GM23248 (cell line): ENCODE results near the gene JMJD1C. TPM values are rescaled to one million over a fixed set of nuclear protein-coding genes. Genes with fewer than 3 reads are reported as not detected.

ENCODE experiments used
- DNase-seq: peaks from one replicate; pipeline ENCODE4 v3.0.0-alpha.2; 2015
- H2AFZ ChIP-seq: fragments of 200-600 bp; sonication (generic); 2 replicates; pipeline ENCODE4 v1.6.1; 2016; ENCODE audit warnings: antibody characterized with exemption
- H3F3A ChIP-seq: fragments of 200-600 bp; sonication (generic); 2 replicates; pipeline ENCODE4 v1.6.1; 2016; ENCODE audit warnings: mild to moderate bottlenecking, antibody characterized with exemption, mixed run types; ENCODE audit not compliant: insufficient read depth
- H3K27ac ChIP-seq: fragments of 200-600 bp; sonication (generic); 2 replicates; pipeline ENCODE4 v1.5.1; 2016; ENCODE audit warnings: mild to moderate bottlenecking
- H3K27me3 ChIP-seq: fragments of 200-600 bp; sonication (generic); replicated peaks from 2 replicates; pipeline ENCODE4 v1.6.1; 2016; ENCODE audit warnings: mild to moderate bottlenecking; ENCODE audit not compliant: insufficient read depth
- H3K36me3 ChIP-seq: fragments of 200-600 bp; sonication (generic); 2 replicates; pipeline ENCODE4 v1.6.1; 2016; ENCODE audit warnings: low read depth, mild to moderate bottlenecking
- H3K4me1 ChIP-seq: fragments of 200-600 bp; sonication (generic); 2 replicates; pipeline ENCODE4 v1.6.1; 2016; ENCODE audit warnings: mild to moderate bottlenecking; ENCODE audit not compliant: insufficient read depth
- H3K4me2 ChIP-seq: fragments of 200-600 bp; sonication (generic); one replicate; pipeline ENCODE4 v1.6.1; 2016; ENCODE audit warnings: mild to moderate bottlenecking; ENCODE audit not compliant: unreplicated experiment
- H3K4me3 ChIP-seq: fragments of 200-600 bp; sonication (generic); 2 replicates; pipeline ENCODE4 v1.5.1; 2016; ENCODE audit warnings: mild to moderate bottlenecking
- H3K79me2 ChIP-seq: fragments of 200-600 bp; sonication (generic); 2 replicates; pipeline ENCODE4 v1.6.1; 2016; ENCODE audit warnings: mild to moderate bottlenecking; ENCODE audit not compliant: insufficient read depth
- H3K9ac ChIP-seq: fragments of 200-600 bp; sonication (generic); 2 replicates; pipeline ENCODE4 v1.6.1; 2016; ENCODE audit warnings: mild to moderate bottlenecking
- H3K9me2 ChIP-seq: fragments of 200-600 bp; sonication (generic); 2 replicates; pipeline ENCODE4 v1.6.1; 2016; ENCODE audit warnings: mixed run types, mild to moderate bottlenecking, moderate library complexity; ENCODE audit not compliant: insufficient read depth
- H3K9me3 ChIP-seq: fragments of 200-600 bp; sonication (generic); one replicate; pipeline ENCODE4 v1.6.1; 2017; ENCODE audit warnings: low read depth
- H4K20me1 ChIP-seq: fragments of 200-600 bp; sonication (generic); 2 replicates; pipeline ENCODE4 v1.6.0; 2016; ENCODE audit not compliant: insufficient read depth
- EZH2 ChIP-seq: fragments of 200-600 bp; sonication (generic); IDR thresholded peaks from 2 replicates; pipeline ENCODE4 v1.6.1; 2018; ENCODE audit warnings: antibody characterized with exemption, mild to moderate bottlenecking; ENCODE audit not compliant: insufficient read depth, poor library complexity, severe bottlenecking
- EZH2phosphoT487 ChIP-seq: fragments of 200-600 bp; sonication (generic); IDR thresholded peaks from 2 replicates; pipeline ENCODE4 v1.6.1; 2018; ENCODE audit warnings: antibody characterized with exemption, moderate library complexity, mild to moderate bottlenecking, low read depth; ENCODE audit not compliant: insufficient read depth
- in situ Hi-C: fragments of 300-500 bp; cut with MboI; formaldehyde crosslinking; loops from 2 replicates; pipeline ENCODE4 v1.15.0; 2020
- microRNA counts: library from miRNA; unstranded; fragments of <30 nt; microRNA quantifications from one replicate; lab custom pipeline; 2016
- microRNA-seq: library from miRNA; unstranded; fragments of <30 nt; microRNA quantifications from one replicate; pipeline ENCODE4, GENCODE V29; 2016; ENCODE audit warnings: borderline number of aligned reads
- polyA plus RNA-seq: library from polyadenylated mRNA; unstranded; fragments of >200 nt; fragmentation: Nextera tagmentation; extraction: Ambion mirVana; gene quantifications from 2 replicates; pipeline ENCODE4 v1.2.1, GENCODE V29; 2016
- small RNA-seq: library from RNA; depleted of rRNA; stranded (forward); fragments of <200 nt; gene quantifications from one replicate; pipeline ENCODE3, GENCODE V24; 2014; ENCODE audit warnings: low read depth, low replicate concordance
- total RNA-seq: library from RNA; depleted of rRNA; stranded (reverse); fragments of >200 nt; shearing (Covaris generic); gene quantifications from 2 replicates; pipeline ENCODE4 v1.2.3, GENCODE V29; 2014; rRNA removed

JMJD1C gene
- total and polyA plus RNA-seq, 2 experiments from 2014 or later, result 34.6 to 74.3 TPM

GRCh38 chr10:63120554-63120953 is 345.2 kb downstream of the JMJD1C start:
- H3K27ac ChIP-seq, result peak overlapping the region; percentile 39
- H3K4me1 ChIP-seq, result peaks cover 25% of the 10 kb centered on the region
- H3K27me3 ChIP-seq, result no peaks in the 10 kb centered on the region
- no peak overlapping the region for H3K4me3 ChIP-seq
- no peaks in the 10 kb centered on the region for H3K9me3 ChIP-seq
- in situ Hi-C loops, result no loop called here
- peak; percentile 95 for DNase-seq
- no peaks in the 10 kb centered on the region for H4K20me1 ChIP-seq
- no peak overlapping the region for H3K9ac ChIP-seq
- H3F3A ChIP-seq, result peaks cover 8% of the 10 kb centered on the region
- H3K79me2 ChIP-seq, result no peaks in the 10 kb centered on the region
- no peak overlapping the region for H2AFZ ChIP-seq
- no peaks in the 10 kb centered on the region for H3K9me2 ChIP-seq
- H3K4me2 ChIP-seq, result peak overlapping the region; percentile 45
- TF ChIP-seq EZH2, result no peak
- no peak for TF ChIP-seq EZH2phosphoT487
- no peaks in the 10 kb centered on the region for H3K36me3 ChIP-seq

- Histone ChIP-seq H3K9me3 (no peaks in the 10 kb centered on the region), H4K20me1 (no peaks in the 10 kb centered on the region), H3K36me3 (no peaks in the 10 kb centered on the region), H3K4me1 (peaks cover 40% of the 10 kb centered on the region), H3F3A (peaks cover 19% of the 10 kb centered on the region), H3K27ac (no peak overlapping the region), H2AFZ (no peak overlapping the region), H3K9ac (no peak overlapping the region), H3K79me2 (no peaks in the 10 kb centered on the region), H3K4me3 (no peak overlapping the region), H3K27me3 (no peaks in the 10 kb centered on the region), H3K9me2 (no peaks in the 10 kb centered on the region), H3K4me2 (no peak overlapping the region)
- DNase-seq, result no peak
- no peak for TF ChIP-seq EZH2phosphoT487
- no peak for TF ChIP-seq EZH2
- in situ Hi-C loops, result no loop called here
Observed at GRCh38 chr10:63119041-63119440, 346.7 kb downstream of the JMJD1C start.

MicroRNAs within 50 kb of the gene (microRNA counts, 767-probe panel; counts per million panel counts)
- 447 counts per million, percentile 86 among the panel's probes with 10 or more counts for microRNA hsa-miR-1296 (lab: Ali Mortazavi, UCI)

Small RNA genes within 50 kb of the gene (microRNA-seq; reads per million reads assigned to microRNA genes)
- 1,147 reads per million, percentile 78 among the genes with 10 or more reads in this experiment for gene MIR1296

Small RNA genes within 50 kb of the gene (small RNA-seq; reads per million reads assigned to genes)
- gene AC022022.1 (not detected), gene MIR1296 (0.31 reads per million)

Other genes with a start within 250 kb of the JMJD1C start
- gene REEP3, start 55.4 kb upstream of the JMJD1C start, total RNA-seq, result 72.1 and 76.6 TPM in 2 replicates
- gene REEP3, start 55.4 kb upstream of the JMJD1C start, polyA plus RNA-seq, result 66.1 and 69.9 TPM in 2 replicates